RPMI7951 (cell line): ENCODE results near the gene ZNF764. TPM values are rescaled to one million over a fixed set of nuclear protein-coding genes. Genes with fewer than 3 reads are reported as not detected.
A peak's percentile ranks its signal among the peaks of the same experiment; 100 is the strongest.
"Not testable (repeated sequence)": the region's sequence is repeated elsewhere in the genome, so short reads cannot be mapped to it uniquely, and the experiment has no call there.

Source experiments
- DNase-seq: peaks from one replicate; pipeline ENCODE4 v3.0.0-alpha.2; 2012; ENCODE audit warnings: low read depth
- total RNA-seq: library from RNA; depleted of rRNA; stranded (reverse); fragments of >200 nt; shearing (Covaris generic); gene quantifications from 2 replicates; pipeline ENCODE4 v1.2.3, GENCODE V29; 2014

Gene ZNF764
- total RNA-seq, 1 experiment from 2014 or later: 3.6 TPM

DNA sequence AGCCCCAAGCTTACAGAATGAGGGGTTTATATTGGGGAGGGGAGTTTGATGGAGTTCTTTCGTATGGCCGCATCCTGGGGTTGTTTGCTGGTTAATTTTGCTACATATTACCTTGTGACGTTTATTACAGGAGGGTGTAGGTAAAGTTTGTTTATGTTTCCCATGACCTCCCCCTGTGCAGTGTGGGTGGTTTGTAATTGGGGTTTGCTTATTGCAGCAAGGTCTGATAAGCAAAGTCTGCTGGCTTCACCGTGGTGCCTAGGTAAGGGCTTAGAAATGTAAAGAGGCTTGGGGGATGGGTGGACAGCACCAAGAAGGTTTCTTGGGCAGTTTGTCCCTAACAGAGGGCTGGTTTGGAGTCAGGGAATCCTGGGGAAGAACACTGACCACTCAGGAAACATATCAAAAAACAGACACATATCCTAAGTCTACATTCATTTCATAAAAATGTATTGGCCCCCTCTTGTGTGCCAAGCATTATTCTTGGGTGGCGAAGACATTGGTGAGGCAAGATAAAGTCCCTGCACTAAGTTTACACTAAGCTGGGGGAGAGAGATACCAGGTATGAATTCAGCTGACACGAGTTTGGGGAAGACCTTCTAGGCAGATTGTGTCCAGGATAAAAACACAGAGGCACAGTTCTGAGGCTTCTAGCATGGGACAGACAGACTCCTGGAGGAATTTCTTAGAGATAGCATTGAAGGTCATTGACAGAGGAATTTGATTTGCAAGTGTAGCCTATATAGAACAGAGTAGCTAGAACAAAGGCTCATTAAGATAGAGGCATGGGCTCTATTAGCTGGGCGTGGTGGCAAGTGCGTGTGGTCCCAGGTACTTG is 9.5 kb downstream of the ZNF764 start:
- DNase-seq: no peak

DNA sequence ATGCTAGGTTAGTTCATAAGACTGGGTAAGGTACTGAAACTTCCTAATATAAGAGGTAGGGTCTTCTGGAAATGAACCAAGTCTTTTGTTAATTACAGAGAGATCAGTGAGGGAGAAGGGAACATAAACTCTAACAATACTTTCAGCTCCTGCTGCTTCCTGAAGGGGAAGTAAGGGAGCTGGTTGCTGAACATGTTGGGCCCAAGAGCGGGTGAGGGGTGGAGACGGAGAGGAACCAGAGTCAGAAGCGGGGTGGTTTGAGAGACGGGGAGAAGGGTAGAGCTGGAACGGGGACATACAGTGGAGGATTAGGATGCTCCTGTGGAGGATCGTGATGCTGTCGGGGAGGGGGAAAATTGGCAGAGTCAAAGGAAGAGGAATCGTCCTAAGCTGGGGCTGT is 12.1 kb downstream of the ZNF764 start:
- DNase-seq: no peak

GRCh38 chr16:30543067-30543466 is 15.1 kb downstream of the ZNF764 start:
- no peak for DNase-seq

GRCh38 chr16:30541502-30542329 is 16.5 kb downstream of the ZNF764 start:
- peak; percentile 38 for DNase-seq

GRCh38 chr16:30540916-30541464 is 17.2 kb downstream of the ZNF764 start:
- not testable (repeated sequence) for DNase-seq

DNA sequence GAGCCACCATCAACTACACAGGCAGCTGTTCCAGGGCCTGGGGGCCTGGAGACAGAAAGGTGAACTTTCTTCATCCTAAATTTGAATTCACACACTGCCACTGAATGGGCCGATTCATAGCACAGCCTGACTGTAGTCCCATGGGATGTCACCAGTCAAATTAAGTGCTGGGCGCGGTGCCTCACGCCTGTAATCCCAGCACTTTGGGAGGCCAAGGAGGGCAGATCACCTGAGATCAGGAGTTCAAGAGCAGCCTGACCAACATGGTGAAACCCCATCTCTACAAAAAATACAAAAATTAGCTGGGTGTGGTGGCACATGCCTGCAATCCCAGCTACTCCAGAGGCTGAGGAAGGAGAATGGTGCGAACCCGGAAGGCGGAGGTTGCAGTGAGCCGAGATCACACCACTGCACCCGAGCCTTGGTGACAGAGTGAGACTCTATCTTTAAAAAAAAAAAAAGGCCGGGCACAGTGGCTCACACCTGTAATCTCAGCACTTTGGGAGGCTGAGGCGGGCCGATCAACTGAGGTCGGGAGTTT is 18.1 kb downstream of the ZNF764 start:
- not testable (repeated sequence) for DNase-seq

- DNase-seq: no peak
These were observed 18.9 kb downstream of the ZNF764 start for GRCh38 chr16:30539000-30539964.

DNA sequence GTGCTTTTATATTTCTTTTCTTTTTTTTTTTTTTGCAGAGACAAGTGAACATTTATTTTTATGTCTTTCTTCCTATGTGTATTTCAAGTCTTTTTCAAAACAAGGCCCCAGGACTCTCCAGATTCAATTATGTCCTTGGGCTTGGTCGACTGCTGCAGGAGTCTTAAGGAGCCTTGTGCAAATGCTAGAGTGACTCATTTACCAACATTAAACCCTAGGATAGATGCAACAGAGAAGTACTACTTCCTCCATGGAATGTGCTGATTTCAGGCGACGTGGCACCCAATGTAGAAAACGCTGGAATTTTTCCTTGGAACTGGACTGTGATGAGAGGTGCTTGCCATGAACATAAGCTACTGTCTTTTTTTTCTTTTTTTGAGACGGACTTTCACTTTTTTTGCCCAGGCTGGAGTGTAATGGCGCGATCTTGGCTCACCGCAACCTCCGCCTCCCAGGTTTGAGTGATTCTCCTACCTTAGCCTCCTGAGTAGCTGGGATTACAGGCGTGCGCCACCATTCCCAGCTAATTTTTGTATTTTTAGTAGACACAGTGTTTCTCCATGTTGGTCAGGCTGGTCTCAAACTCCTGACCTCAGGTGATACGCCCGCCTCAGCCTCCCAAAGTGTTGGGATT is 21.7 kb downstream of the ZNF764 start:
- DNase-seq: not testable (repeated sequence)

GRCh38 chr16:30535777-30536190 is 22.4 kb downstream of the ZNF764 start:
- DNase-seq: peak; percentile 67

DNA sequence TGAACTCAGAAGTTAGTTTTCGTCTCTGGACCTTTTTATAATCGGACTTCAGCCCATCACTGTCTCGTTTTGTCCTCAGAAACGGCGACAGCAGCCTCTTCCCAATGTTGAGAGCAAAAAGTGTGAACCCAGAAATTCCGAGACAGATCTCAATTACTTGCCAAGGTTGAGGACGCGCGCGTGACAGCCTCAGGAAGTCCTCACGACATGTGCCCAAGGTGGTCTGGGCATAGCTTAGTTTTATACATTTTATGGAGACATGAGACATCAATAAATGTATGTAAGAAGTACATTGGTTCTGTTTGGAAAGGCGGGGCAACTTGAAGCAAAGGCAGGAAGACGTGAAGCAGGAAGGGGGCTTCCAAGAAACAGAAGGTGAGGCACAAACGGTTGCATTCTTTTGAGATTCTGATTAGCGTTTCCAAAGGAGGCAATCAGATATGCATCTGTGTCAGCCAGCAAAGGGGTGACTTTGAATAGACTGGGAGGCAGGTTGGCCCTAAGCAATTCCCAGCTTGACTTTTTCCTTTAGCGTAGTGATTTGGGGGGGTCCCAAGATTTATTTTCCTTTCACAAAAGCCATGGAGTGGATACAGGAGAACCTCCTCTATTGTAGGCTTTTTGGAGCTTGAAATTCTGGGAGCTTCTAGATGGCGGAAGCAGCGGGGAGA is 22.9 kb downstream of the ZNF764 start:
- DNase-seq: no peak

DNA sequence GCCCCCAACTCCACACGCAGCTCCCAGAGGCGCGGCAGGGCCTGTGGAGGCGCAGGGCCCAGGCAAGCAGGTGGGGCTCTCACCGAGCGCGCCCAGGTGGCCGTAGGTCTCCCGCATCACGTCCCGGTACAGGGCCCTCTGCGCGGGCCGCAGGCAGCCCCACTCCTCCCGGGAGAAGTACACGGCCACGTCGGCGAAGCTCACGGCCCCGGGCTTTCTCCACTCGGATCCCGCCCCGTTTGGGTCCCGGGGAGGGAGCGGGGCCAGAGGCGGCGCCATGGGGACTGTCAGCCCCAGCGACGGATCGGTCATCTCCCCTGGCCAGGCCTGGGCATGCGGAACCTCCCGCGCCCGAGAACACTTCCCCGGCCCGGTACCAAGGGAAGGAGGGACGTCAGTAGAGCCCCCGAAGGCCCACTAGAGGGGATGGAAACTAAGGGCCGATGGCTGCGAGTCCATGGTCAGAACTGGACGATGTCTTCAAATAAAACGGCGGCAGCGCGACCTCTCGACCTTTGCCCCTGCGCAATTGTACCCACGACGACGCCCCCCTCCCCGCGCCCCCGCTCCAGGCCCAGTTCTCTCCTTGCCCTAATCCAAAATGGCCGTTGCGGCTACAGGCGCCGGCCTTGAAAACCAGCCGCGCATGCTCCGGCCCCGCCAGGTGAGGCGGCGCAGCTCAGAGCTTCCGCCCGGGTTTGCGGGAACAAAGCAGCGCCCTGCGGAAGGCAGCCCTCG is 23.6 kb downstream of the ZNF764 start, which contains the start of gene ZNF747:
Gene ZNF747, minus strand, starts transcription at position 491 of the 738 bp plus-strand sequence. Its CDS starts 179 bp downstream, at position 312.
- peak; percentile 70 for DNase-seq

GRCh38 chr16:30533748-30534367 is 24.3 kb downstream of the ZNF764 start:
- no peak for DNase-seq

GRCh38 chr16:30533146-30533522 is 25.0 kb downstream of the ZNF764 start:
- no peak for DNase-seq

GRCh38 chr16:30532285-30533145 is 25.7 kb downstream of the ZNF764 start:
- no peak for DNase-seq

- DNase-seq: no peak
These were observed 27.8 kb downstream of the ZNF764 start for GRCh38 chr16:30530163-30531037.

GRCh38 chr16:30528799-30529457 is 29.2 kb downstream of the ZNF764 start:
- DNase-seq: no peak
